Hepatocyte (in vitro differentiated cells): ENCODE measurements around the gene CUX1. TPM values are rescaled to one million over a fixed set of nuclear protein-coding genes. Genes with fewer than 3 reads are reported as not detected.

Source experiments
- DNase-seq: peaks from one replicate; pipeline ENCODE4 v3.0.0-alpha.2; 2016; ENCODE audit warnings: low spot score
- H2AFZ ChIP-seq: fragments of 200-600 bp; sonication (generic); 2 replicates; pipeline ENCODE4 v1.6.0; 2016; ENCODE audit warnings: antibody characterized with exemption, mild to moderate bottlenecking
- H3K27ac ChIP-seq: fragments of 200-600 bp; sonication (generic); 2 replicates; pipeline ENCODE4 v1.5.1; 2016; ENCODE audit warnings: mild to moderate bottlenecking
- H3K27me3 ChIP-seq: fragments of 200-600 bp; sonication (generic); 2 replicates; pipeline ENCODE4 v1.6.1; 2016
- H3K36me3 ChIP-seq: fragments of 200-600 bp; sonication (generic); replicated peaks from 2 replicates; pipeline ENCODE4 v1.5.1; 2016; ENCODE audit warnings: low read depth; ENCODE audit not compliant: insufficient read depth
- H3K4me1 ChIP-seq: fragments of 200-600 bp; sonication (generic); 2 replicates; pipeline ENCODE4 v1.5.1; 2016; ENCODE audit warnings: mild to moderate bottlenecking, moderate library complexity; ENCODE audit not compliant: insufficient read depth
- H3K4me2 ChIP-seq: fragments of 200-600 bp; sonication (generic); 2 replicates; pipeline ENCODE4 v1.6.0; 2016
- H3K4me3 ChIP-seq: fragments of 200-600 bp; sonication (generic); 2 replicates; pipeline ENCODE4 v1.5.1; 2016; ENCODE audit warnings: mild to moderate bottlenecking
- H3K79me2 ChIP-seq: fragments of 200-600 bp; sonication (generic); 2 replicates; pipeline ENCODE4 v1.6.0; 2017; ENCODE audit warnings: mild to moderate bottlenecking
- H3K9me2 ChIP-seq: fragments of 200-600 bp; sonication (generic); replicated peaks from 2 replicates; pipeline ENCODE4 v1.6.0; 2017; ENCODE audit warnings: mild to moderate bottlenecking; ENCODE audit not compliant: insufficient read depth
- H3K9me3 ChIP-seq: fragments of 200-600 bp; sonication (generic); 2 replicates; pipeline ENCODE4 v1.5.1; 2016; ENCODE audit warnings: low read depth, mild to moderate bottlenecking
- H4K20me1 ChIP-seq: fragments of 200-600 bp; sonication (generic); 2 replicates; pipeline ENCODE4 v1.6.0; 2016; ENCODE audit warnings: mild to moderate bottlenecking; ENCODE audit not compliant: insufficient read depth, poor library complexity, severe bottlenecking
- CTCF ChIP-seq: fragments of 200-600 bp; sonication (generic); IDR thresholded peaks from 2 replicates; pipeline ENCODE4 v1.5.1; 2016; ENCODE audit warnings: antibody characterized with exemption, mild to moderate bottlenecking; ENCODE audit not compliant: poor library complexity
- EZH2 ChIP-seq: fragments of 200-600 bp; sonication (generic); IDR thresholded peaks from 2 replicates; pipeline ENCODE4 v1.6.1; 2016; ENCODE audit warnings: antibody characterized with exemption, mild to moderate bottlenecking, borderline replicate concordance
- EZH2phosphoT487 ChIP-seq: fragments of 200-600 bp; sonication (generic); IDR thresholded peaks from one replicate; pipeline ENCODE4 v1.6.1; 2018; ENCODE audit warnings: antibody characterized with exemption, mild to moderate bottlenecking, low read depth, moderate library complexity; ENCODE audit not compliant: unreplicated experiment, severe bottlenecking
- WGBS: methylation state at CpG from one replicate; pipeline ENCODE4 v1.1.6; 2016; ENCODE audit warnings: low lambda C conversion rate; ENCODE audit errors: missing lambda C conversion rate; 5-methylcytosine and 5-hydroxymethylcytosine counted together
- polyA plus RNA-seq: library from polyadenylated mRNA; unstranded; fragments of >200 nt; fragmentation: Nextera tagmentation; extraction: Ambion mirVana; gene quantifications from 2 replicates; pipeline ENCODE4 v1.2.1, GENCODE V29; 2016
- total RNA-seq: library from RNA; depleted of rRNA; stranded (reverse); fragments of >200 nt; gene quantifications from 2 replicates; pipeline ENCODE4 v1.2.3, GENCODE V29; 2014

The CUX1 gene
- total and polyA plus RNA-seq, 2 experiments from 2014 or later = 60.1 to 76.8 TPM

- H3K27ac ChIP-seq = no peak overlapping the region
- no peak for TF ChIP-seq CTCF
- no peak for TF ChIP-seq EZH2phosphoT487
- TF ChIP-seq EZH2 = no peak
Observed at GRCh38 chr7:102268635-102269034, 451.2 kb downstream of the CUX1 start.

GRCh38 chr7:102270178-102270887 is 452.9 kb downstream of the CUX1 start:
- H3K36me3 ChIP-seq = no peaks in the 10 kb centered on the region
- no peak overlapping the region for H3K27ac ChIP-seq
- H3K4me2 ChIP-seq = no peak overlapping the region
- TF ChIP-seq CTCF (no peak), EZH2phosphoT487 (no peak), EZH2 (no peak)
- H2AFZ ChIP-seq = no peak overlapping the region
- H3K9me3 ChIP-seq = no peaks in the 10 kb centered on the region
- H3K4me1 ChIP-seq = peaks cover 2% of the 10 kb centered on the region
- 78% methylated on average over 12 of the region's 13 CpGs for WGBS
- H3K27me3 ChIP-seq = no peaks in the 10 kb centered on the region
- H3K9me2 ChIP-seq = no peaks in the 10 kb centered on the region
- no peak overlapping the region for H3K4me3 ChIP-seq
- no peak for DNase-seq
- H3K79me2 ChIP-seq = no peaks in the 10 kb centered on the region
- no peaks in the 10 kb centered on the region for H4K20me1 ChIP-seq

More at GRCh38 chr7:102268635-102269034, 451.2 kb downstream of the CUX1 start:
- no peaks in the 10 kb centered on the region for H3K27me3 ChIP-seq
- no peaks in the 10 kb centered on the region for H3K36me3 ChIP-seq
- DNase-seq = no peak
- no peaks in the 10 kb centered on the region for H4K20me1 ChIP-seq
- no peaks in the 10 kb centered on the region for H3K9me3 ChIP-seq
- no peaks in the 10 kb centered on the region for H3K9me2 ChIP-seq
- H3K4me1 ChIP-seq = peaks cover 2% of the 10 kb centered on the region
- 87% methylated on average over 10 of the region's 10 CpGs for WGBS
- no peak overlapping the region for H2AFZ ChIP-seq
- H3K79me2 ChIP-seq = no peaks in the 10 kb centered on the region
- no peak overlapping the region for H3K4me3 ChIP-seq
- H3K4me2 ChIP-seq = no peak overlapping the region

- no peaks in the 10 kb centered on the region for H3K79me2 ChIP-seq
- H4K20me1 ChIP-seq = no peaks in the 10 kb centered on the region
- H3K27me3 ChIP-seq = no peaks in the 10 kb centered on the region
- H3K4me1 ChIP-seq = peaks cover 2% of the 10 kb centered on the region
- TF ChIP-seq CTCF (no peak), EZH2phosphoT487 (no peak), EZH2 (no peak)
- H3K9me2 ChIP-seq = no peaks in the 10 kb centered on the region
- no peaks in the 10 kb centered on the region for H3K36me3 ChIP-seq
- H3K27ac ChIP-seq = no peak overlapping the region
- over 99% methylated on average over 10 of the region's 10 CpGs for WGBS
- no peak overlapping the region for H2AFZ ChIP-seq
- H3K4me3 ChIP-seq = no peak overlapping the region
- no peaks in the 10 kb centered on the region for H3K9me3 ChIP-seq
- DNase-seq = no peak
- no peak overlapping the region for H3K4me2 ChIP-seq
Observed at GRCh38 chr7:102271158-102271798, 453.9 kb downstream of the CUX1 start.
